NCI-H226 (cell line): ENCODE data around the gene JMY.
"Not testable (repeated sequence)": the region's sequence is repeated elsewhere in the genome, so short reads cannot be mapped to it uniquely, and the experiment has no call there.

Source experiments
- DNase-seq: peaks from one replicate; pipeline ENCODE4 v3.0.0-alpha.2; 2015

The JMY gene

GRCh38 chr5:79236970-79237739 is 1.2 kb downstream of the JMY start:
- no peak for DNase-seq

GRCh38 chr5:79237740-79238560 is 2.0 kb downstream of the JMY start:
- DNase-seq, result no peak

GRCh38 chr5:79240561-79240960 is 4.6 kb downstream of the JMY start:
- no peak for DNase-seq

- no peak for DNase-seq
These were observed 5.6 kb downstream of the JMY start for GRCh38 chr5:79241535-79241979.

GRCh38 chr5:79242242-79243039 is 6.5 kb downstream of the JMY start:
- no peak for DNase-seq

GRCh38 chr5:79243224-79243623 is 7.3 kb downstream of the JMY start:
- no peak for DNase-seq

GRCh38 chr5:79254067-79254466 is 18.1 kb downstream of the JMY start:
- DNase-seq, result not testable (repeated sequence)

- DNase-seq, result peak; percentile 34
These were observed 20.0 kb downstream of the JMY start for GRCh38 chr5:79255786-79256557.

GRCh38 chr5:79256563-79256962 is 20.6 kb downstream of the JMY start:
- DNase-seq, result no peak

GRCh38 chr5:79257314-79257713 is 21.4 kb downstream of the JMY start:
- DNase-seq, result no peak

- DNase-seq, result no peak
These were observed 22.9 kb downstream of the JMY start for GRCh38 chr5:79258801-79259200.

GRCh38 chr5:79259383-79259782 is 23.5 kb downstream of the JMY start:
- DNase-seq, result no peak

GRCh38 chr5:79259810-79260209 is 23.9 kb downstream of the JMY start:
- no peak for DNase-seq

- DNase-seq, result no peak
These were observed 26.0 kb downstream of the JMY start for GRCh38 chr5:79261897-79262296.

GRCh38 chr5:79263290-79263689 is 27.4 kb downstream of the JMY start:
- DNase-seq, result no peak

- no peak for DNase-seq
These were observed 31.2 kb downstream of the JMY start for GRCh38 chr5:79267180-79267579.

- DNase-seq, result no peak
These were observed 33.8 kb downstream of the JMY start for GRCh38 chr5:79269733-79270166.

GRCh38 chr5:79273341-79273740 is 37.4 kb downstream of the JMY start:
- DNase-seq, result no peak

GRCh38 chr5:79284846-79285245 is 48.9 kb downstream of the JMY start:
- DNase-seq, result no peak

GRCh38 chr5:79285285-79285684 is 49.4 kb downstream of the JMY start:
- no peak for DNase-seq

GRCh38 chr5:79285833-79286232 is 49.9 kb downstream of the JMY start:
- no peak for DNase-seq

- no peak for DNase-seq
These were observed 51.4 kb downstream of the JMY start for GRCh38 chr5:79287380-79287779.
